Neural cell (in vitro differentiated cells): Measurements from ENCODE around the gene INPP5A.

ENCODE experiments used
- EZH2 ChIP-seq: fragments of 200-600, 300-800 bp; shearing (Covaris generic), sonication (generic); IDR thresholded peaks from 2 replicates; pipeline ENCODE4 v1.6.1; 2014; ENCODE audit warnings: antibody characterized with exemption, low read length, borderline replicate concordance, mild to moderate bottlenecking; ENCODE audit not compliant: insufficient read depth, poor library complexity, severe bottlenecking
- TF ChIP-seq, protein P1 (sequence below): IDR thresholded peaks from 2 replicates; pipeline ENCODE4 v1.6.1; 2012; ENCODE audit warnings: borderline replicate concordance

DNA sequence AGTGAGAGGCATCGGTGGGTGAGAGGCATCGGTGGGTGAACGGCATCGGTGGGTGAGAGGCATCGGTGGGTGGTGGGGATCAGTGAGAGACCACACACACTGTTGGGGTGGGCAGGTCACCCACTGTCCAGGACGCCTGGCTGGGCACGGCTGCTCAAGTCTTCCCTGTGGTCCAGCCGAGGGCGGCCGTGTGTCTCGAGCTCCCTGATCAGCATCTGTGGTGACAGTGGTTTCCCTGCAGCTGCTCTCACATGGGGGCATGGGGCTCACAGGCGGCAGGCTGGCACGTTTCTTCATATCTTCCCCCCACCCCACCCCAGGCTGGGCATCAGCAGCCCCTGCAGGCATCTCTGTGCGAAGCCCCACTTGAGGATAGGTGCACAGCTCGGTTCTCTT, 170.2 kb downstream of the INPP5A start:
- TF ChIP-seq, protein P1, sequence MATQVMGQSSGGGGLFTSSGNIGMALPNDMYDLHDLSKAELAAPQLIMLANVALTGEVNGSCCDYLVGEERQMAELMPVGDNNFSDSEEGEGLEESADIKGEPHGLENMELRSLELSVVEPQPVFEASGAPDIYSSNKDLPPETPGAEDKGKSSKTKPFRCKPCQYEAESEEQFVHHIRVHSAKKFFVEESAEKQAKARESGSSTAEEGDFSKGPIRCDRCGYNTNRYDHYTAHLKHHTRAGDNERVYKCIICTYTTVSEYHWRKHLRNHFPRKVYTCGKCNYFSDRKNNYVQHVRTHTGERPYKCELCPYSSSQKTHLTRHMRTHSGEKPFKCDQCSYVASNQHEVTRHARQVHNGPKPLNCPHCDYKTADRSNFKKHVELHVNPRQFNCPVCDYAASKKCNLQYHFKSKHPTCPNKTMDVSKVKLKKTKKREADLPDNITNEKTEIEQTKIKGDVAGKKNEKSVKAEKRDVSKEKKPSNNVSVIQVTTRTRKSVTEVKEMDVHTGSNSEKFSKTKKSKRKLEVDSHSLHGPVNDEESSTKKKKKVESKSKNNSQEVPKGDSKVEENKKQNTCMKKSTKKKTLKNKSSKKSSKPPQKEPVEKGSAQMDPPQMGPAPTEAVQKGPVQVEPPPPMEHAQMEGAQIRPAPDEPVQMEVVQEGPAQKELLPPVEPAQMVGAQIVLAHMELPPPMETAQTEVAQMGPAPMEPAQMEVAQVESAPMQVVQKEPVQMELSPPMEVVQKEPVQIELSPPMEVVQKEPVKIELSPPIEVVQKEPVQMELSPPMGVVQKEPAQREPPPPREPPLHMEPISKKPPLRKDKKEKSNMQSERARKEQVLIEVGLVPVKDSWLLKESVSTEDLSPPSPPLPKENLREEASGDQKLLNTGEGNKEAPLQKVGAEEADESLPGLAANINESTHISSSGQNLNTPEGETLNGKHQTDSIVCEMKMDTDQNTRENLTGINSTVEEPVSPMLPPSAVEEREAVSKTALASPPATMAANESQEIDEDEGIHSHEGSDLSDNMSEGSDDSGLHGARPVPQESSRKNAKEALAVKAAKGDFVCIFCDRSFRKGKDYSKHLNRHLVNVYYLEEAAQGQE, result no peak
- no peak for TF ChIP-seq EZH2
